ENCODE results near the gene NXPE2. TPM values are rescaled to one million over a fixed set of nuclear protein-coding genes. Genes with fewer than 3 reads are reported as not detected.
"Not testable (repeated sequence)": the region's sequence is repeated elsewhere in the genome, so short reads cannot be mapped to it uniquely, and the experiment has no call there.

Gene NXPE2
- 0.04 and 0.06 TPM in 2 replicates for polyA plus RNA-seq (2011; rRNA removed)
- 0.10 TPM in 1 of 2 replicates, not detected in the other for polyA minus RNA-seq (2011; rRNA and poly(A)+ RNA removed)

DNA sequence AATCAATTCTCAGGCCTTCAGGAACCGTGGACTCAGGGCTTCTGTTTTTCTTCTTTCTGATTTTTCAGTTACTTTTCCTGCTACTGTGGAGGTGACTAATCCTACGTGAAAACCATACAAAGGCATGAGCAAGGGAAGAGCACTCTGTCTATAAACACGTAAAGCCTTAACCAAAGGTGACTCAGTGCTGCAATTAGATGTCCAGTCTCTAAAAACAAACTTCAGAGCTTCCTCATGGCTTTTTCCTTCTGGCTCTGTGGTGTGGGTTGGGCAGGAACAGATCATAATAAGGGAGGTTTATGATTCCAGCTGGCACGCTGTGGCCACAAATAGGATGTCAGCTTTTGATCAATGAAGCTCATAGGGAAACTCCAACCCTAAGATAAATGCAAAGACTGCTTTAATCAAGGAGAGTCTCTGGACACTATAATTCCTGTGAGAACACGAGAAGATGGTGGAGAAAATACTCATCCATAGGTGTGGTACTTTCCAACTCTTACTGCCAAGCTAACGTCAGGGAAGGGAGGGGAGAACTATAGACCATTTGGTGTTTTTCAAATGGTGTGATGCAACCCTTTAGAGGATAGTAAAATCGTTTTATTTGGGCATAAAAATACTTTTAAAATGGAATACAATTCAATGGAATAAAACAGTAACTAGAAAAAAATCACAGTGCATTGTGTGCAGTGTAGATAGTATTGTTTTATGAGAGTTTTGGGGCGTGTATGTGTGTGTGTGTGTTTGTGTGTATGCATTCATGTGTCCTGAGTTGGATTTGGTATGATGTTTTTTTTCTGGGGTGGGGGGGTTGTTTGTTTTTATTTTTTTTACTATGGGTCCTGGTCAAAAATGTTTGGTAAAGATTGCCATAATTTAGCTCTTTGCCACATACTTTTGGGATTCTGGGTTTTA is at the start of gene NXPE2:
Gene NXPE2, plus strand, starts transcription at position 403 of the 912 bp plus-strand sequence. Its CDS starts 49 bp downstream, at position 452.
- no peak within 1 kb of the TSS for H3K4me3 ChIP-seq (ENCODE audit: low read depth, low read length)
- POLR2A ChIA-PET: no interaction called here
- TF ChIP-seq, protein P1, sequence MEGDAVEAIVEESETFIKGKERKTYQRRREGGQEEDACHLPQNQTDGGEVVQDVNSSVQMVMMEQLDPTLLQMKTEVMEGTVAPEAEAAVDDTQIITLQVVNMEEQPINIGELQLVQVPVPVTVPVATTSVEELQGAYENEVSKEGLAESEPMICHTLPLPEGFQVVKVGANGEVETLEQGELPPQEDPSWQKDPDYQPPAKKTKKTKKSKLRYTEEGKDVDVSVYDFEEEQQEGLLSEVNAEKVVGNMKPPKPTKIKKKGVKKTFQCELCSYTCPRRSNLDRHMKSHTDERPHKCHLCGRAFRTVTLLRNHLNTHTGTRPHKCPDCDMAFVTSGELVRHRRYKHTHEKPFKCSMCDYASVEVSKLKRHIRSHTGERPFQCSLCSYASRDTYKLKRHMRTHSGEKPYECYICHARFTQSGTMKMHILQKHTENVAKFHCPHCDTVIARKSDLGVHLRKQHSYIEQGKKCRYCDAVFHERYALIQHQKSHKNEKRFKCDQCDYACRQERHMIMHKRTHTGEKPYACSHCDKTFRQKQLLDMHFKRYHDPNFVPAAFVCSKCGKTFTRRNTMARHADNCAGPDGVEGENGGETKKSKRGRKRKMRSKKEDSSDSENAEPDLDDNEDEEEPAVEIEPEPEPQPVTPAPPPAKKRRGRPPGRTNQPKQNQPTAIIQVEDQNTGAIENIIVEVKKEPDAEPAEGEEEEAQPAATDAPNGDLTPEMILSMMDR (IDR thresholded peaks at IDR 0.05; ENCODE audit: insufficient read depth, low read depth, low read length): no peak
- DNase-seq (ENCODE audit: low read depth): peak; percentile 16
- no peaks in the 10 kb centered on the region for H3K36me3 ChIP-seq (ENCODE audit: control insufficient read depth, insufficient read depth, low read length)
- CTCF ChIA-PET: no interaction called here
- no peaks in the 10 kb centered on the region for H3K27me3 ChIP-seq (ENCODE audit: control insufficient read depth, insufficient read depth, low read length)

DNA sequence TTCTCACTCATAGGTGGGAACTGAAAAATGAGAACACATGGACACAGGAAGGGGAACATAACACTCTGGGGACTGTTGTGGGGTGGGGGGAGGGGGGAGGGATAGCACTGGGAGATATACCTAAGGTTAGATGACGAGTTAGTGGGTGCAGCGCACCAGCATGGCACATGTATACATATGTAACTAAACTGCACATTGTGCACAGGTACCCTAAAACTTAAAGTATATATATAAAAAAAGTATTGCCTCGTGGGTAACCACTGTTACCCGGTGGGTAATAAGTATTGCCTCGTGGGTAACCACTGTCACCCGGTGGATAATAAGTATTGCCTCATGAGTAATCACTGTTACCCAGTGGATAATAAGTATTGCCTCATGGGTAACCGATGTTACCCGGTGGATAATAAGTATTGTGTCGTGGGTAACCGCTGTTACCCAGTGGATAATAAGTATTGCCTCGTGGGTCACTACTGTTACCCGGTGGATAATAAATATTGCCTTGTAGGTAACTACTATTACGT is 46.8 kb upstream of the NXPE2 start:
- H3K27me3 ChIP-seq (ENCODE audit: control insufficient read depth, insufficient read depth, low read length); H3K4me3 ChIP-seq (ENCODE audit: low read depth, low read length); DNase-seq (ENCODE audit: low read depth); H3K36me3 ChIP-seq (ENCODE audit: control insufficient read depth, insufficient read depth, low read length); POLR2A ChIA-PET; CTCF ChIA-PET: not testable (repeated sequence)

DNA sequence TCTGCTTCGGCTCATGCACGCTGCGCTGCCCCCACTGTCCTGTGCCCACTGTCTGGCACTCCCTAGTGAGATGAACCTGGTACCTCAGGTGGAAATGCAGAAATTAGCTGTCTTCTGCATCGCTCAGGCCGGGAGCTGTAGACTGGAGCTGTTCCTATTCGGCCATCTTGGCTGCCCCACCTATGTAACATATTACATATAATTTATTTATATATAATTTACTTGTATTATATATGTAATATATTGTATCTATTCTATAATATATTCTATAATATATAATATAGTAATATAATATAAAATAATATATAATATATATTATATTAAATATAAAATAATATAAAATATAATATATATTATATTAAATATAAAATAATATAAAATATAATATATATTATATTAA is 38.9 kb upstream of the NXPE2 start:
- CTCF ChIA-PET; H3K27me3 ChIP-seq (ENCODE audit: control insufficient read depth, insufficient read depth, low read length); DNase-seq (ENCODE audit: low read depth); H3K36me3 ChIP-seq (ENCODE audit: control insufficient read depth, insufficient read depth, low read length); POLR2A ChIA-PET; H3K4me3 ChIP-seq (ENCODE audit: low read depth, low read length): not testable (repeated sequence)

DNA sequence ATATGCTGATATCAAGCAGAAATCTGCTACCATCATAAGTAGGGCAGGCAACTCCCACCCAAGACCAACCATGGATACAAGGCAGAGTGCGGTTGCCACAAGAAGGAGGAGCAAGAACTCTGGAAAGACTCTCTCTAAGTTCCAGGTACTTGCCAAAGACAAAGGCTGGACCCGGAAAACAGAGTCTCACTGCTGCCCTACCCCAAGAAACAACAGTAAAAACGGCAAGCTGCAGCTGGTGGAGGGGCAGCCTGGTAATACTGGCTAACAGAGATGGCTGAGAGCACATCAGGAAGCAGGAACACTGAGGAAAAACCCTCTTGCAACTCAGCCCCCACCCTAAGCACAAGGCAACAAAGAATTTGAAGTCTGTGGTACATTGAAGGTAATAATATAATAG is 27.7 kb upstream of the NXPE2 start:
- CTCF ChIA-PET: no interaction called here
- POLR2A ChIA-PET: no interaction called here

DNA sequence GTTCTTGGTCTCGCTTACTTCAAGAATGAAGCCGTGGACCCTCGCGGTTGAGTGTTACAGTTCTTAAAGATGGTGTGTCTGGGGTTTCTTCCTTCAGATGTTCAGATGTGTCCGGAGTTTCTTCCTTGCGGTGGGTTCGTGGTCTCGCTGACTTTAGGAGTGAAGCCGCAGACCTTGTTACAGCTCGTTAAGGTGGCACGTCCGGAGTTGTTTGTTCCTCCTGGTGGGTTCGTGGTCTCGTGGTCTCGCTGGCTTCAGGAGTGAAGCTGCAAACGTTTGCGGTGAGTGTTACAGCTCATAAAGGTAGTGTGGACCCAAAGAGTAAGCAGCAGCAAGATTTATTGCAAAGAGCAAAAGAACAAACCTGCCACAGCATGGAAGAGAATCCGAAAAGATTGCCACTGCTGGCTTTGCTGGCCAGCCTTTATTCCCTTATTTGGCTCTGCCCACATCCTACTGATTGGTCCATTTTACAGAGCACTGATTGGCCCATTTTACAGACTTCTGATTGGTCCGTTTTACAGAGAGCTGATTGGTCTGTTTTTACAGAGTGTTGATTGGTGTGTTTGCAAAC is 27.1 kb upstream of the NXPE2 start:
- Histone ChIP-seq H3K36me3 (ENCODE audit: control insufficient read depth, insufficient read depth, low read length) (no peaks in the 10 kb centered on the region), H3K4me3 (ENCODE audit: low read depth, low read length) (no peak overlapping the region), H3K27me3 (ENCODE audit: control insufficient read depth, insufficient read depth, low read length) (no peaks in the 10 kb centered on the region)
- POLR2A ChIA-PET: no interaction called here
- DNase-seq (ENCODE audit: low read depth): no peak
- TF ChIP-seq, protein P1 (IDR thresholded peaks at IDR 0.05; ENCODE audit: insufficient read depth, low read depth, low read length): no peak
- CTCF ChIA-PET: no interaction called here

More for the DNA sequence above, 27.7 kb upstream of the NXPE2 start:
- TF ChIP-seq, protein P1 (IDR thresholded peaks at IDR 0.05; ENCODE audit: insufficient read depth, low read depth, low read length): no peak
- no peak for DNase-seq (ENCODE audit: low read depth)
- no peaks in the 10 kb centered on the region for H3K27me3 ChIP-seq (ENCODE audit: control insufficient read depth, insufficient read depth, low read length)
- no peaks in the 10 kb centered on the region for H3K36me3 ChIP-seq (ENCODE audit: control insufficient read depth, insufficient read depth, low read length)
- H3K4me3 ChIP-seq (ENCODE audit: low read depth, low read length): no peak overlapping the region

DNA sequence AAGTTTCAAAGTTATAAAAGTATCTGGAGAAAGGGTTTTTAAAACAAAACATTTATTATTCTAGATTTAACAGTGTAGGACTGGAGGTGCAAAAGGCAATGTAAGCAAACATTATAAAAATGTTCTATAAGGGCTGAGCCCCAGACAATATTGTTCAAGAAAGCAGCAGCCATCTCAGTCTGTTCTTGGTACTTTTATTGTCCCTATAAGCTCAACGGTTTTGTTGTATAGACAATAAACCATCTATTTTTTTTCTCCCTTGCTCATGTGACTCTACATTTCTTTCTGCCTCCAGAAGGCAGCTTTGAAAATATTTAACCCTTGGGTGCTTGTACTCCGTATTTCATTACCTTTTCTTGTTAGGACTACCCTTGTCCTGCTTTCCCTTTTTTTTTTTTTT is 25.2 kb upstream of the NXPE2 start:
- POLR2A ChIA-PET: no interaction called here
- no peaks in the 10 kb centered on the region for H3K27me3 ChIP-seq (ENCODE audit: control insufficient read depth, insufficient read depth, low read length)
- no peaks in the 10 kb centered on the region for H3K36me3 ChIP-seq (ENCODE audit: control insufficient read depth, insufficient read depth, low read length)
- no peak overlapping the region for H3K4me3 ChIP-seq (ENCODE audit: low read depth, low read length)
- TF ChIP-seq, protein P1 (IDR thresholded peaks at IDR 0.05; ENCODE audit: insufficient read depth, low read depth, low read length): no peak
- no peak for DNase-seq (ENCODE audit: low read depth)
- CTCF ChIA-PET: no interaction called here
